ENCODE results near the gene NOPCHAP1.

GRCh38 chr12:104957719-104958000 is 28.5 kb upstream of the NOPCHAP1 start:
- TF ChIP-seq POLR2AphosphoS5 (IDR thresholded peaks at IDR 0.05) (no peak), POLR2A (IDR thresholded peaks at IDR 0.05) (no peak)
- TF ChIP-seq, protein P1, sequence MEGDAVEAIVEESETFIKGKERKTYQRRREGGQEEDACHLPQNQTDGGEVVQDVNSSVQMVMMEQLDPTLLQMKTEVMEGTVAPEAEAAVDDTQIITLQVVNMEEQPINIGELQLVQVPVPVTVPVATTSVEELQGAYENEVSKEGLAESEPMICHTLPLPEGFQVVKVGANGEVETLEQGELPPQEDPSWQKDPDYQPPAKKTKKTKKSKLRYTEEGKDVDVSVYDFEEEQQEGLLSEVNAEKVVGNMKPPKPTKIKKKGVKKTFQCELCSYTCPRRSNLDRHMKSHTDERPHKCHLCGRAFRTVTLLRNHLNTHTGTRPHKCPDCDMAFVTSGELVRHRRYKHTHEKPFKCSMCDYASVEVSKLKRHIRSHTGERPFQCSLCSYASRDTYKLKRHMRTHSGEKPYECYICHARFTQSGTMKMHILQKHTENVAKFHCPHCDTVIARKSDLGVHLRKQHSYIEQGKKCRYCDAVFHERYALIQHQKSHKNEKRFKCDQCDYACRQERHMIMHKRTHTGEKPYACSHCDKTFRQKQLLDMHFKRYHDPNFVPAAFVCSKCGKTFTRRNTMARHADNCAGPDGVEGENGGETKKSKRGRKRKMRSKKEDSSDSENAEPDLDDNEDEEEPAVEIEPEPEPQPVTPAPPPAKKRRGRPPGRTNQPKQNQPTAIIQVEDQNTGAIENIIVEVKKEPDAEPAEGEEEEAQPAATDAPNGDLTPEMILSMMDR (IDR thresholded peaks at IDR 0.05): no peak

Data from stomach (tissue), 4 donors.